ENCODE data around the gene LPAR1.
"Not testable (repeated sequence)": the region's sequence is repeated elsewhere in the genome, so short reads cannot be mapped to it uniquely, and the experiment has no call there.

LPAR1 gene

GRCh38 chr9:110861370-110862110 lies 176.7 kb downstream of the LPAR1 start:
- not testable (repeated sequence) for DNase-seq

- DNase-seq: no peak
Measured at GRCh38 chr9:110856772-110857171, 181.5 kb downstream of the LPAR1 start.

GRCh38 chr9:110850401-110851135 lies 187.7 kb downstream of the LPAR1 start:
- no peak for DNase-seq

GRCh38 chr9:110847671-110848070 lies 190.6 kb downstream of the LPAR1 start:
- no peak for DNase-seq

- DNase-seq: no peak
Measured at GRCh38 chr9:110846215-110846614, 192.1 kb downstream of the LPAR1 start.

- no peak for DNase-seq
Measured at GRCh38 chr9:110844121-110844520, 194.1 kb downstream of the LPAR1 start.

- DNase-seq: no peak
Measured at GRCh38 chr9:110842986-110843385, 195.3 kb downstream of the LPAR1 start.

GRCh38 chr9:110842169-110842568 lies 196.1 kb downstream of the LPAR1 start:
- no peak for DNase-seq

- DNase-seq: no peak
Measured at GRCh38 chr9:110837401-110838005, 200.8 kb downstream of the LPAR1 start.

- DNase-seq: no peak
Measured at GRCh38 chr9:110835859-110836271, 202.4 kb downstream of the LPAR1 start.

GRCh38 chr9:110835404-110835803 lies 202.9 kb downstream of the LPAR1 start:
- DNase-seq: no peak

- DNase-seq: no peak
Measured at GRCh38 chr9:110832926-110833325, 205.3 kb downstream of the LPAR1 start.

- DNase-seq: no peak
Measured at GRCh38 chr9:110830495-110830894, 207.8 kb downstream of the LPAR1 start.

- no peak for DNase-seq
Measured at GRCh38 chr9:110828264-110828663, 210.0 kb downstream of the LPAR1 start.

- not testable (repeated sequence) for DNase-seq
Measured at GRCh38 chr9:110826400-110826799, 211.9 kb downstream of the LPAR1 start.

GRCh38 chr9:110825950-110826349 lies 212.3 kb downstream of the LPAR1 start:
- no peak for DNase-seq

- DNase-seq: not testable (repeated sequence)
Measured at GRCh38 chr9:110825129-110825528, 213.1 kb downstream of the LPAR1 start.

Measured in AML-193 (cell line).